Ascending aorta (tissue), 2 donors: Measurements from ENCODE around the gene ARFRP1. TPM values are rescaled to one million over a fixed set of nuclear protein-coding genes. Genes with fewer than 3 reads are reported as not detected.
"Not testable (repeated sequence)": the region's sequence is repeated elsewhere in the genome, so short reads cannot be mapped to it uniquely, and the experiment has no call there.

Experiments used
- DNase-seq, 2 donors: peaks; one replicate each; pipeline ENCODE4 v3.0.0-alpha.2; 2019; ENCODE audit warnings: low spot score in 2 of 2
- H3K27ac ChIP-seq, 2 donors: fragments of 200-600 bp; sonication (generic); one replicate each; pipeline ENCODE4 v1.5.1; 2016 to 2017; ENCODE audit warnings: mild to moderate bottlenecking in 1 of 2
- H3K27me3 ChIP-seq: fragments of 200-600 bp; sonication (generic); one replicate; pipeline ENCODE4 v1.5.1; 2017
- H3K36me3 ChIP-seq, 2 donors: fragments of 200-600 bp; sonication (generic); one replicate each; pipeline ENCODE4 v1.5.1; 2016
- H3K4me1 ChIP-seq, 2 donors: fragments of 200-600 bp; sonication (generic); one replicate each; pipeline ENCODE4 v1.5.1; 2016 to 2017; ENCODE audit warnings: mild to moderate bottlenecking in 1 of 2
- H3K4me3 ChIP-seq, 2 donors: fragments of 200-600 bp; sonication (generic); one replicate each; pipeline ENCODE4 v1.5.1; 2016 to 2017; ENCODE audit warnings: mild to moderate bottlenecking in 1 of 2
- H3K9me3 ChIP-seq, 2 donors: fragments of 200-600 bp; sonication (generic); one replicate each; pipeline ENCODE4 v1.5.1; 2016
- CTCF ChIP-seq, 3 experiments: fragments of 200-600 bp in 2 of 3; fragments of 450-650 bp in 1 of 3; sonication (generic) in 2 of 3; IDR thresholded peaks; one replicate each; pipeline ENCODE4 v1.5.1; 2016 to 2019; ENCODE audit warnings: antibody characterized with exemption in 3 of 3, mild to moderate bottlenecking in 1 of 3, moderate library complexity in 1 of 3
- intact Hi-C: fragments of 100-400 bp; cut with DNase I; formaldehyde crosslinking; loops from one replicate; pipeline ENCODE4 v1.15.1; 2023
- total RNA-seq: library from RNA; depleted of rRNA; stranded (reverse); fragments of >200 nt; gene quantifications from one replicate; pipeline ENCODE4 v1.1.0, GENCODE V29; 2016

The ARFRP1 gene
- total RNA-seq, 1 donor from 2014 or later = 50.8 TPM

- intact Hi-C loops = no loop called here
Observed at GRCh38 chr20:63652192-63652980, 55.4 kb downstream of the ARFRP1 start.

GRCh38 chr20:63651942-63652191 lies 55.9 kb downstream of the ARFRP1 start:
- DNase-seq = no peak
- H3K36me3 ChIP-seq = no peaks in the 10 kb centered on the region
- H3K4me1 ChIP-seq = peaks cover 11 to 14% of the 10 kb centered on the region in 2 donors
- peak overlapping the region; percentile 70 to 81 for H3K4me3 ChIP-seq
- H3K9me3 ChIP-seq = no peaks in the 10 kb centered on the region
- no peak for TF ChIP-seq CTCF (IDR thresholded peaks at IDR 0.05)
- intact Hi-C loops = no loop called here
- H3K27me3 ChIP-seq = no peaks in the 10 kb centered on the region
- H3K27ac ChIP-seq = no peak overlapping the region

More at GRCh38 chr20:63652192-63652980, 55.4 kb downstream of the ARFRP1 start:
- no peak for DNase-seq
- no peak for TF ChIP-seq CTCF (IDR thresholded peaks at IDR 0.05)
- H3K36me3 ChIP-seq = no peaks in the 10 kb centered on the region
- no peak overlapping the region for H3K27ac ChIP-seq
- H3K4me3 ChIP-seq = peak overlapping the region; percentile 70 to 81
- no peaks in the 10 kb centered on the region for H3K9me3 ChIP-seq
- H3K27me3 ChIP-seq = no peaks in the 10 kb centered on the region
- peaks cover 11 to 17% of the 10 kb centered on the region in 2 donors for H3K4me1 ChIP-seq

GRCh38 chr20:63650486-63650885 lies 57.3 kb downstream of the ARFRP1 start:
- H3K27ac ChIP-seq, H3K9me3 ChIP-seq, H3K4me3 ChIP-seq, DNase-seq, H3K36me3 ChIP-seq, H3K27me3 ChIP-seq, intact Hi-C loops: not testable (repeated sequence)
- peaks cover 11 to 14% of the 10 kb centered on the region in 2 donors for H3K4me1 ChIP-seq

DNA sequence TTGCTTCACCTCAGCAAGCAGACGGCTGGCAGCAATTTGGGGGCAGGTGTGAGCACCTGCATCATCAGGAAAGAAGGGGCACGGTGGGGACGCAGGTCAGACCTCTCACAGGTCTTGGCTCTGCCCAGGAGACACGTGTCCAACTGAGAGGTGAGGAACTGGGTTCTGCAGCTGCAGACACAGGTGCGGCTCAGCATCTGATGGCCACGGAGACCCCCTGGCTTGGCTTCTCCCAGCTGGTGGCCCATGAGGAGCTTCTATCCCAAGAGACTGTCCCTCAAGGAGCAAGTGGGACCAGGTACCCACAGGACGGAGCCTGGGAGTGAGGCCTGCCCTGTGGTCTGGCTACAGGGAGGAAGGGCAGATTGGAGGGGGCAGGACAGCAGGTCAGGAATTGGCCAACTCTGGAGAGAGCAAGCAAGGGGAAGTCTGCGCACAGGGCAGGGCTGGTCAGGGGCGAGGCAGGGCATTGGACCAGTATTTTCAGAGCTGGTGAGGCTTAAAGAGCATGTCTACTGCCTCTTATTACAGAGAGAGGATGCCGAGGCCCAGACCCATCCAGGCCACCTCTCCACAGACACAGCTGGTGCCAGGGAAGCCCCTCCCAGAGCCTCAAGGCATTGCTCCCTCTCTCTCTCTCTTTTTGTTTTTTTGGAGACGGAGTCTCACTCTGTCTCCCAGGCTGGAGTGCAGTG lies 58.7 kb downstream of the ARFRP1 start:
- H3K4me3 ChIP-seq = no peak overlapping the region
- H3K4me1 ChIP-seq = peaks cover 11 to 14% of the 10 kb centered on the region in 2 donors
- no peak overlapping the region for H3K27ac ChIP-seq
- intact Hi-C loops = no loop called here
- no peaks in the 10 kb centered on the region for H3K36me3 ChIP-seq
- no peak for DNase-seq
- no peak for TF ChIP-seq CTCF (IDR thresholded peaks at IDR 0.05)
- H3K27me3 ChIP-seq = no peaks in the 10 kb centered on the region
- no peaks in the 10 kb centered on the region for H3K9me3 ChIP-seq

Other genes starting within 250 kb of the ARFRP1 start
- not detected for gene KCNQ2, start 235.3 kb downstream of the ARFRP1 start, total RNA-seq
- 1.1 TPM for gene EEF1A2, start 208.9 kb downstream of the ARFRP1 start, total RNA-seq
- 242 TPM for gene PPDPF, start 187.2 kb downstream of the ARFRP1 start, total RNA-seq
- gene PTK6, start 170.6 kb downstream of the ARFRP1 start, total RNA-seq = not detected
- not detected for gene SRMS, start 160.2 kb downstream of the ARFRP1 start, total RNA-seq
- gene FNDC11, start 153.8 kb downstream of the ARFRP1 start, total RNA-seq = not detected
- 58.1 TPM for gene HELZ2, start 133.7 kb downstream of the ARFRP1 start, total RNA-seq
- gene GMEB2, start 80.9 kb downstream of the ARFRP1 start, total RNA-seq = 14.0 TPM
- gene STMN3, start 54.6 kb downstream of the ARFRP1 start, total RNA-seq = 37.0 TPM
- 80.6 TPM for gene RTEL1, start 49.7 kb downstream of the ARFRP1 start, total RNA-seq
- gene TNFRSF6B, start 11.3 kb downstream of the ARFRP1 start, total RNA-seq = 119 TPM
- gene ZGPAT, start 63 bp upstream of the ARFRP1 start, total RNA-seq = 42.4 TPM
- gene LIME1, start 28.7 kb upstream of the ARFRP1 start, total RNA-seq = 7.3 TPM
- 114 TPM for gene SLC2A4RG, start 31.8 kb upstream of the ARFRP1 start, total RNA-seq
- gene ZBTB46, start 123.3 kb upstream of the ARFRP1 start, total RNA-seq = 39.5 TPM
- not detected for gene ABHD16B, start 153.5 kb upstream of the ARFRP1 start, total RNA-seq
- 161 TPM for gene TPD52L2, start 157.3 kb upstream of the ARFRP1 start, total RNA-seq
- 42.9 TPM for gene DNAJC5, start 187.2 kb upstream of the ARFRP1 start, total RNA-seq
- gene UCKL1, start 248.4 kb upstream of the ARFRP1 start, total RNA-seq = 95.4 TPM